ENCODE results near the gene FXYD2. TPM values are rescaled to one million over a fixed set of nuclear protein-coding genes. Genes with fewer than 3 reads are reported as not detected.

The FXYD2 gene
- total and polyA plus RNA-seq, 9 of the 15 experiments (the other 6 are each of a cell fraction or from before 2014, with no cell fraction given) = not detected

GRCh38 chr11:117868088-117868487, 43.5 kb upstream of the FXYD2 start:
- no peak for ATAC-seq
- WGBS (ENCODE audit: insufficient coverage, low coverage, missing lambda C conversion rate) = under 1% methylated on average over 11 of the region's 11 CpGs
- H3K9me1 ChIP-seq (ENCODE audit: control insufficient read depth, insufficient read depth, low read length) = no peaks in the 10 kb centered on the region
- in situ Hi-C loops (cut with MboI) (no loop called here), intact Hi-C loops (cut with micrococcal nuclease) (no loop called here)
- H3K36me3 ChIP-seq (ENCODE audit: control insufficient read depth, insufficient read depth, low read length) = no peaks in the 10 kb centered on the region
- H3K4me2 ChIP-seq (ENCODE audit: insufficient read depth, low read length) = no peak overlapping the region
- BruUV-seq (replicated peaks) = no TSS peak
- peaks cover 40 to 73% of the 10 kb centered on the region in 2 experiments for H3K27me3 ChIP-seq (ENCODE audit: control insufficient read depth in 2 of 2, insufficient read depth in 2 of 2, low read length in 2 of 2)
- no peaks in the 10 kb centered on the region for H3K79me2 ChIP-seq (ENCODE audit: control insufficient read depth, insufficient read depth, low read length)
- no peaks in the 10 kb centered on the region; the same call in 1 of the 2 replicates for H4K20me1 ChIP-seq (replicated peaks; ENCODE audit: control insufficient read depth, insufficient read depth, low read length)
- FAIRE-seq = no peak
- no peak overlapping the region for H3K27ac ChIP-seq (ENCODE audit: extremely low read depth, low read depth, low read length)
- no peak overlapping the region for H3K9ac ChIP-seq (ENCODE audit: insufficient read depth in 1 of 2, low read depth in 2 of 2, low read length in 2 of 2)
- no peaks in the 10 kb centered on the region for H3K4me1 ChIP-seq (replicated peaks in 1 of 2; ENCODE audit: control insufficient read depth in 2 of 2, insufficient read depth in 2 of 2, low read length in 2 of 2)
- no peak overlapping the region for H2AFZ ChIP-seq (ENCODE audit: low read depth, low read length)
- DNase-seq (ENCODE audit: extremely low read depth in 1 of 4, low spot score in 3 of 4) = no peak
- H3K9me3 ChIP-seq (replicated peaks; ENCODE audit: control insufficient read depth, insufficient read depth, low read depth, low read length) = no peaks in the 10 kb centered on the region
- H3K4me3 ChIP-seq = no peak overlapping the region
- ChIA-PET CTCF (ENCODE audit: low intra/inter-chr PET ratio) (no interaction called here), POLR2A (no interaction called here)
- TF ChIP-seq POLR2A (conservative IDR thresholded peaks at IDR 0.05) = no peak
- TF ChIP-seq MED1 (CRISPR knock-in tag; IDR thresholded peaks at IDR 0.05; ENCODE audit: borderline replicate concordance) = no peak
- TF ChIP-seq E2F6 (IDR thresholded peaks at IDR 0.05; ENCODE audit: borderline replicate concordance in 1 of 2, extremely low read depth in 1 of 2, insufficient read depth in 1 of 2, insufficient read length in 1 of 2, low read depth in 1 of 2, low read length in 1 of 2, poor library complexity in 1 of 2, severe bottlenecking in 1 of 2) = no peak
- TF ChIP-seq SLC30A9 (CRISPR knock-in tag; IDR thresholded peaks at IDR 0.05) = no peak
- TF ChIP-seq PKNOX1 (IDR thresholded peaks at IDR 0.05) = peak; percentile 36; the same call in 1 of the 2 replicates
- no peak for TF ChIP-seq KLF10 (CRISPR knock-in tag; IDR thresholded peaks at IDR 0.05)
- TF ChIP-seq MTA3 (IDR thresholded peaks at IDR 0.05; ENCODE audit: borderline replicate concordance) = no peak
- TF ChIP-seq ASH1L (IDR thresholded peaks at IDR 0.05; ENCODE audit: borderline replicate concordance, low read depth, partially characterized antibody) = no peak
- no peak for TF ChIP-seq BCL6 (CRISPR knock-in tag; IDR thresholded peaks at IDR 0.05)
- TF ChIP-seq ZBTB1 (CRISPR knock-in tag; IDR thresholded peaks at IDR 0.05; ENCODE audit: borderline replicate concordance, low read depth) = no peak
- TF ChIP-seq, protein P1, sequence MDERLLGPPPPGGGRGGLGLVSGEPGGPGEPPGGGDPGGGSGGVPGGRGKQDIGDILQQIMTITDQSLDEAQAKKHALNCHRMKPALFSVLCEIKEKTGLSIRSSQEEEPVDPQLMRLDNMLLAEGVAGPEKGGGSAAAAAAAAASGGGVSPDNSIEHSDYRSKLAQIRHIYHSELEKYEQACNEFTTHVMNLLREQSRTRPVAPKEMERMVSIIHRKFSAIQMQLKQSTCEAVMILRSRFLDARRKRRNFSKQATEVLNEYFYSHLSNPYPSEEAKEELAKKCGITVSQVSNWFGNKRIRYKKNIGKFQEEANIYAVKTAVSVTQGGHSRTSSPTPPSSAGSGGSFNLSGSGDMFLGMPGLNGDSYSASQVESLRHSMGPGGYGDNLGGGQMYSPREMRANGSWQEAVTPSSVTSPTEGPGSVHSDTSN (CRISPR knock-in tag; IDR thresholded peaks at IDR 0.05; ENCODE audit: low read depth) = no peak
- TF ChIP-seq, protein P1 (tag; conservative IDR thresholded peaks at IDR 0.05; ENCODE audit: low read depth) = peak; percentile 44; the same call in 1 of the 2 replicates
- TF ChIP-seq FOSL1 (tag; conservative IDR thresholded peaks at IDR 0.05) = peak; percentile 69
- TF ChIP-seq LEF1 (IDR thresholded peaks at IDR 0.05) = no peak
- TF ChIP-seq, protein P2, sequence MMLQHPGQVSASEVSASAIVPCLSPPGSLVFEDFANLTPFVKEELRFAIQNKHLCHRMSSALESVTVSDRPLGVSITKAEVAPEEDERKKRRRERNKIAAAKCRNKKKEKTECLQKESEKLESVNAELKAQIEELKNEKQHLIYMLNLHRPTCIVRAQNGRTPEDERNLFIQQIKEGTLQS (IDR thresholded peaks at IDR 0.05) = peak; percentile 26; the same call in 1 of the 2 replicates
- TF ChIP-seq, protein P2 (CRISPR knock-in tag; conservative IDR thresholded peaks at IDR 0.05) = no peak
- peak; percentile 85 for TF ChIP-seq MEIS2 (IDR thresholded peaks at IDR 0.05; ENCODE audit: partially characterized antibody)
- TF ChIP-seq ZNF589 (CRISPR knock-in tag; IDR thresholded peaks at IDR 0.05; ENCODE audit: low read depth) = no peak
- TF ChIP-seq CREM (IDR thresholded peaks at IDR 0.05; ENCODE audit: low read depth) = peak; percentile 40; the same call in 1 of the 2 replicates
